Measurements from ENCODE around the gene SCAP. TPM values are rescaled to one million over a fixed set of nuclear protein-coding genes. Genes with fewer than 3 reads are reported as not detected.
"Not testable (repeated sequence)": the region's sequence is repeated elsewhere in the genome, so short reads cannot be mapped to it uniquely, and the experiment has no call there.

SCAP gene
- total RNA-seq, 1 donor from 2014 or later: 84.3 TPM

DNA sequence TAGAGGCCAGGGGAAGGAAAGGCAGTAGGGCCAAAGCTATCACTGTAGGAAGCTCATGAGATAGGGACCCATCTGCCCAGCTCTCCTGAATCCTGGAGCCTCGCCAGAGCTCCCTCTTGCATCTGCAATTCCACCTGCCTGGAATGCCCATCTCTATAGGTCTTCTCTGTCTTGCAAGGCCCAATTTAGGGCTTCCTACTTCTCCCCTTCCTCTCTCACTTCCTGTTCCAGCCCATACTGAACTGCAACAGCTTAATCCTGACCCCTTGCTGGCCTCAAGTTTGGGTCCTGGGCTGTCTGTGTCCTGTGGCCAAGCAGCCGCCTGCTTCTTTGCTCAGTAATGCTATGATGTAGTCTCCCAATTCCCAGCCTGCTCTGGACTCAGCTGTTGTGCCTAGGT lies 98.6 kb downstream of the SCAP start:
- no peak overlapping the region for H3K27ac Mint-ChIP-seq
- intact Hi-C loops (cut with micrococcal nuclease): no loop called here
- ATAC-seq (ENCODE audit: low read depth) (no peak), DNase-seq (no peak)
- peaks cover 27% of the 10 kb centered on the region for H3K4me1 Mint-ChIP-seq
- ChIA-PET CTCF (no interaction called here), POLR2A (interaction anchor here (0.5 kb wide), 1 partner anchor 196 kb away, joined by 3 read pairs; no protein-coding TSS in a partner anchor)
- TF ChIP-seq, protein P1, sequence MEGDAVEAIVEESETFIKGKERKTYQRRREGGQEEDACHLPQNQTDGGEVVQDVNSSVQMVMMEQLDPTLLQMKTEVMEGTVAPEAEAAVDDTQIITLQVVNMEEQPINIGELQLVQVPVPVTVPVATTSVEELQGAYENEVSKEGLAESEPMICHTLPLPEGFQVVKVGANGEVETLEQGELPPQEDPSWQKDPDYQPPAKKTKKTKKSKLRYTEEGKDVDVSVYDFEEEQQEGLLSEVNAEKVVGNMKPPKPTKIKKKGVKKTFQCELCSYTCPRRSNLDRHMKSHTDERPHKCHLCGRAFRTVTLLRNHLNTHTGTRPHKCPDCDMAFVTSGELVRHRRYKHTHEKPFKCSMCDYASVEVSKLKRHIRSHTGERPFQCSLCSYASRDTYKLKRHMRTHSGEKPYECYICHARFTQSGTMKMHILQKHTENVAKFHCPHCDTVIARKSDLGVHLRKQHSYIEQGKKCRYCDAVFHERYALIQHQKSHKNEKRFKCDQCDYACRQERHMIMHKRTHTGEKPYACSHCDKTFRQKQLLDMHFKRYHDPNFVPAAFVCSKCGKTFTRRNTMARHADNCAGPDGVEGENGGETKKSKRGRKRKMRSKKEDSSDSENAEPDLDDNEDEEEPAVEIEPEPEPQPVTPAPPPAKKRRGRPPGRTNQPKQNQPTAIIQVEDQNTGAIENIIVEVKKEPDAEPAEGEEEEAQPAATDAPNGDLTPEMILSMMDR (IDR thresholded peaks at IDR 0.05): no peak
- H3K27me3 Mint-ChIP-seq: no peaks in the 10 kb centered on the region
- peaks cover 12% of the 10 kb centered on the region for H3K36me3 Mint-ChIP-seq (ENCODE audit: low read depth)
- no peak overlapping the region for H3K4me3 Mint-ChIP-seq
- H3K9me3 Mint-ChIP-seq: no peaks in the 10 kb centered on the region

- Mint-ChIP-seq H3K9me3 (no peaks in the 10 kb centered on the region), H3K4me3 (no peak overlapping the region), H3K27me3 (no peaks in the 10 kb centered on the region), H3K36me3 (ENCODE audit: low read depth) (peaks cover 9% of the 10 kb centered on the region), H3K27ac (no peak overlapping the region), H3K4me1 (peaks cover 21% of the 10 kb centered on the region)
- TF ChIP-seq, protein P1 (IDR thresholded peaks at IDR 0.05): no peak
- ChIA-PET POLR2A (no interaction called here), CTCF (no interaction called here)
- DNase-seq (no peak), ATAC-seq (ENCODE audit: low read depth) (no peak)
- intact Hi-C loops (cut with micrococcal nuclease): no loop called here
Measured at GRCh38 chr3:47376393-47376792, 99.3 kb downstream of the SCAP start.

DNA sequence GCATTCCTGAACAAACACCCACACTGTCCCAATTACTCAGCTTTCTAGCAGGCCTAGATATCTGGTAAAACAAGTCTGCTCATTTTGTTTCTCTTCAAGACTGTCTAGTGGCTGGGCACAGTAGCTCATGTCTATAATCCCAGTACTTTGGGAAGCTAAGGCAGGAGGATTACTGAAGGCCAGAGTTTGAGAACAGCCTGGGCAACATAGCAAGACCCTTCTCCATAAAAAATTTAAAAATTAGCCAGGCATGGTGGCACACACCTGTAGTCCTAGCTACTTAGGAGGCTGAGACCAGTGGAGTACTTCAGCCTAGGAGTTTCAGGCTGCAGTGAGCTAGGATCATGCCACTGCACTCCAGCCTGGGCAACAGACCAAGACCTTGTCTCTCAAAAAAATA lies 101.2 kb downstream of the SCAP start:
- no peaks in the 10 kb centered on the region for H3K27me3 Mint-ChIP-seq
- no peak for DNase-seq
- no peaks in the 10 kb centered on the region for H3K9me3 Mint-ChIP-seq
- ChIA-PET CTCF (no interaction called here), POLR2A (no interaction called here)
- TF ChIP-seq, protein P1 (IDR thresholded peaks at IDR 0.05): no peak
- intact Hi-C loops (cut with micrococcal nuclease): loop anchor here (5.0 kb wide), 1 partner anchor 207 kb away; no protein-coding TSS in a partner anchor
- H3K4me1 Mint-ChIP-seq: peaks cover 9% of the 10 kb centered on the region
- no peak overlapping the region for H3K27ac Mint-ChIP-seq
- H3K36me3 Mint-ChIP-seq (ENCODE audit: low read depth): no peaks in the 10 kb centered on the region
- H3K4me3 Mint-ChIP-seq: no peak overlapping the region
- no peak for ATAC-seq (ENCODE audit: low read depth)

DNA sequence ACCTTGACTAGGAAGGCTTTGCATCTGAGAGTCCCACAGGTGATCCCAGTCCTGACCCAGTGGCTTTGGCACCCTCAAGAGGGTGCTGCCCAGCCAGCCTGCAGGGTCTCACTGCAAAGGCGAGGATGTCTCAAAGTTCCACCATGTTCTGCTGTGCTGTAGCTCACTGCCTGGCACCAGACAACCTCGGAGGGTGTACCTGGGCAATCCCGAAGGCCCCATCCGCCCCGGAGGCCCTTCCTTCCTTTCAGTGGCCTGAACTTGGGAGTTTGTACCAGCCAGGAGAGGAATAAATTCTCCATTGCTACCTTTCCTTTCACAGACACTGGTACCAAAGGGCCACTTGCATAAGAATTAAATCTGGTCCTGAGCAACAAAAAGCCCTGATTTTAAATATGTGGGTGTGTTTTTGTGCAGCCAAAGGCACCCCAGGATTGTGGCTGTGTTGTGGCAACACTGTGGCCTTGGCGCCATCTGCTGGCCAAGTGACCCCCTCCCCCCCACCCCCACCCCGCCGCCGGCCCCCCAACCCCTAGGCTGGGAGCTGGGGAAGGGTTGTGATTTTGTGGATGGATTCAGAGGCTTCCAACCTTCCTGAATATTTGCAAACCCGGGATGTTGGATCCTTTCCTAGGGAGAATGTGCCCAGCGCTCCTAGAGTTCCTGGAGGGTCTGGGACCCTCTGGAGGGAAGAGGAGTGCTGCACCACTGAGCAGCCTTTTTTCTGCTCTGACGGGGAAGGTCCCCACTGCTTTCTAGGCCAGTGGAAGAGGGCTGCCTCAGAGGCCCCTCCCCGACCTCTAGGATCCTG lies 104.6 kb downstream of the SCAP start:
- Mint-ChIP-seq H3K27ac (no peak overlapping the region), H3K27me3 (no peaks in the 10 kb centered on the region), H3K4me1 (no peaks in the 10 kb centered on the region), H3K36me3 (ENCODE audit: low read depth) (no peaks in the 10 kb centered on the region), H3K4me3 (no peak overlapping the region), H3K9me3 (no peaks in the 10 kb centered on the region)
- TF ChIP-seq, protein P1 (IDR thresholded peaks at IDR 0.05): no peak
- POLR2A ChIA-PET: no interaction called here
- ATAC-seq (ENCODE audit: low read depth): peak; percentile 52
- intact Hi-C loops (cut with micrococcal nuclease): loop anchor here (2.0 to 5.0 kb wide), 2 partner anchors 204 to 504 kb away; no protein-coding TSS in a partner anchor
- CTCF ChIA-PET: no interaction called here
- DNase-seq: no peak

DNA sequence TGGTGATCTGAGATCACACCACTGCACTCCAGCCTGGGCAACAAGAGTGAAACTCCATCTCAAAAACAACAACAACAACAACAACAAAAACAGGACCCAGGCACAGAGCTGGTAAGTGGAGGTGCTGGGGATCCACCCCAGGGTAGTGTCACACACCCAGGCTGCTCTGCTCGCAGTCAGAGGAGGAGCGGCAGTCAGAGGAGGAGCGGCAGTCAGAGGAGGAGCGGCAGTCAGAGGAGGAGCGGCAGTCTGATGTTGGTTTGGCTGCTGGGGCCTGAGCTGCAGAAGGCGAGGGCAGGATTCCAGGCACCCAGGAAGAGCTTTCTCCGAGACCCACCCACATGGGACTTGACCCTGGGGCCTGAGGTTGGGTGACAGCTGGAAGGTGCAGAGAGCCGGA lies 105.7 kb downstream of the SCAP start:
- H3K4me1 Mint-ChIP-seq; ATAC-seq (ENCODE audit: low read depth); POLR2A ChIA-PET; H3K4me3 Mint-ChIP-seq; H3K27me3 Mint-ChIP-seq; H3K27ac Mint-ChIP-seq; H3K36me3 Mint-ChIP-seq (ENCODE audit: low read depth); H3K9me3 Mint-ChIP-seq; DNase-seq: not testable (repeated sequence)
- CTCF ChIA-PET: interaction anchor here (0.6 kb wide), 1 partner anchor 283 kb away, joined by 3 read pairs; no protein-coding TSS in a partner anchor
- intact Hi-C loops (cut with micrococcal nuclease): loop anchor here (2.0 to 5.0 kb wide), 2 partner anchors 203 to 503 kb away; no protein-coding TSS in a partner anchor
